Measurements from ENCODE around the gene TRPM3. TPM values are rescaled to one million over a fixed set of nuclear protein-coding genes. Genes with fewer than 3 reads are reported as not detected.

TRPM3 gene
- total and polyA plus RNA-seq, 2 of the 8 experiments (the other 6 are each of a cell fraction or from before 2014, with no cell fraction given), result 2.4 to 10.9 TPM

DNA sequence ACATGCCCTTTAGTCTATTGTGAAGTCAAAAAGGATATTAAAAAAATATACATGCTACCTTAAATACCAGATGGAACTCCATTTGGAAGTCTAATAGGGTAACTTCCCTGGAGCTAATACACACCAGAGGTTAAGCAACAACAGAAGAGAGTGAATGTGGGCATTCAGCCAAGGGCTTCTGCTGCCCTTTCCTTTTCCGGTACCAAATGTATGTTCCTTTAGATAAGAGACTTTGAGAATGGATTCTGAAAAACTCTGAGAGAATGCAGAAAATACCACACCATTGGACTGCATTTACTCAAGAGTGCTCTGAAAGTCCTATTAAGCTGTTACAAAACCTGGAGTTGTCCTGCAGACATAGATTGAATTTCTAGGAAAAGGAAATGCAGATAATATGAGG, 23.8 kb upstream of the TRPM3 start (continued):
- TF ChIP-seq SP1 (IDR thresholded peaks at IDR 0.05; ENCODE audit: low read depth, low read length), result no peak

Measured in H1 (cell line).